Testis (tissue), 2 donors: ENCODE data around the gene FOXG1.

Experiments used
- POLR2A ChIP-seq: fragments of 450-650 bp; IDR thresholded peaks from one replicate; pipeline ENCODE4 v1.6.1; 2017; ENCODE audit warnings: antibody characterized with exemption, mild to moderate bottlenecking, moderate library complexity
- TF ChIP-seq, protein P1 (sequence below), 3 experiments: fragments of 450-650 bp in 2 of 3; fragments of 200-600 bp in 1 of 3; sonication (generic) in 1 of 3; IDR thresholded peaks; one replicate each; pipeline ENCODE4 v1.5.1; 2016 to 2019; ENCODE audit warnings: antibody characterized with exemption in 3 of 3, mild to moderate bottlenecking in 2 of 3, moderate library complexity in 1 of 3

DNA sequence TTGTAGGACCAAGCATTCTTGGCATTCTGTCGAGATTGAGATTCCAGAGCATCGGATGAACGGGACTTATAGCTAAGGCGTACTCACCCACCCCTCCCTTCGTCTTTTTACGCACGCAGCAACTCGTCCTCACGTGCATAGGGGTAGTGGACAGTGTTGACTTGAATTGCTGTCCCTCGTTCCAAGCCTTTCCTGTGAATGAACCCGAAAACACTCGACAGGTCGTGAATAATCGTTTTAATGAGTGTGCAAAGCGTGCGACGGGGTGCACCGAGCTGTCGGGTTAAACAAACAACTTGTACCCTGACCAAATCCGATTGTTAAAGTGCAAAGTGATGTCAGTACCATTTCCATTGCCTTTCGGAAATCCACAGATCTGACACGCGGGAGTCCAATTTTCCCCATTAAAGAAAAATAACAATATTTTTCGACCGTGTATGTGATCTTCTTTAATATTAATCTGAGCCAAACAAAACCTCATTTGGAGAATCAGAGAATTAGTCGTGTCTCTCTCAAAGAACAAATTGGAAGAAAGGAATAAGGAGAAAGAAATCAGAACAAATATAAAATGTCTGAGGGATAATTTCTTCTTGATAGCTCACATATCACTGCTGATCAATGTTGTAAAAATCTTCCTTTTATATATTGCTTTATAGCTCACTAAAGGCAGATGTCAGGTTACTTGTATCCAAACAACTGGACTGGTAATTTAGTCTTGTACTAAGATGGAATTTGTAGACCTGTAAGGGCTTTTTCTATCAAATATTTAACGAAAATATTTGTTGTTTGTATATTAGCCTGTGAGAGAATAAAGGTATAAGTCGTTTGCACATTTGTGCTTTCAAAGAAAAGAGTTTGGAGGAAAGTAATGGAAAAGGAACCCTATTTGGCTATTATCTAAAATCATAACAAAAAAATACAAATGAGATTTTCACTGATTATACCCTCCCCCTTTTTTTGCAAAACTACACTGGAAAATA is 11.8 kb downstream of the FOXG1 start:
- TF ChIP-seq, protein P1, sequence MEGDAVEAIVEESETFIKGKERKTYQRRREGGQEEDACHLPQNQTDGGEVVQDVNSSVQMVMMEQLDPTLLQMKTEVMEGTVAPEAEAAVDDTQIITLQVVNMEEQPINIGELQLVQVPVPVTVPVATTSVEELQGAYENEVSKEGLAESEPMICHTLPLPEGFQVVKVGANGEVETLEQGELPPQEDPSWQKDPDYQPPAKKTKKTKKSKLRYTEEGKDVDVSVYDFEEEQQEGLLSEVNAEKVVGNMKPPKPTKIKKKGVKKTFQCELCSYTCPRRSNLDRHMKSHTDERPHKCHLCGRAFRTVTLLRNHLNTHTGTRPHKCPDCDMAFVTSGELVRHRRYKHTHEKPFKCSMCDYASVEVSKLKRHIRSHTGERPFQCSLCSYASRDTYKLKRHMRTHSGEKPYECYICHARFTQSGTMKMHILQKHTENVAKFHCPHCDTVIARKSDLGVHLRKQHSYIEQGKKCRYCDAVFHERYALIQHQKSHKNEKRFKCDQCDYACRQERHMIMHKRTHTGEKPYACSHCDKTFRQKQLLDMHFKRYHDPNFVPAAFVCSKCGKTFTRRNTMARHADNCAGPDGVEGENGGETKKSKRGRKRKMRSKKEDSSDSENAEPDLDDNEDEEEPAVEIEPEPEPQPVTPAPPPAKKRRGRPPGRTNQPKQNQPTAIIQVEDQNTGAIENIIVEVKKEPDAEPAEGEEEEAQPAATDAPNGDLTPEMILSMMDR (IDR thresholded peaks at IDR 0.05) = no peak
- no peak for TF ChIP-seq POLR2A
